ENCODE data around the gene ZNF619. TPM values are rescaled to one million over a fixed set of nuclear protein-coding genes. Genes with fewer than 3 reads are reported as not detected.

ZNF619 gene
- 6.9 and 7.0 TPM in 2 replicates for total RNA-seq

DNA sequence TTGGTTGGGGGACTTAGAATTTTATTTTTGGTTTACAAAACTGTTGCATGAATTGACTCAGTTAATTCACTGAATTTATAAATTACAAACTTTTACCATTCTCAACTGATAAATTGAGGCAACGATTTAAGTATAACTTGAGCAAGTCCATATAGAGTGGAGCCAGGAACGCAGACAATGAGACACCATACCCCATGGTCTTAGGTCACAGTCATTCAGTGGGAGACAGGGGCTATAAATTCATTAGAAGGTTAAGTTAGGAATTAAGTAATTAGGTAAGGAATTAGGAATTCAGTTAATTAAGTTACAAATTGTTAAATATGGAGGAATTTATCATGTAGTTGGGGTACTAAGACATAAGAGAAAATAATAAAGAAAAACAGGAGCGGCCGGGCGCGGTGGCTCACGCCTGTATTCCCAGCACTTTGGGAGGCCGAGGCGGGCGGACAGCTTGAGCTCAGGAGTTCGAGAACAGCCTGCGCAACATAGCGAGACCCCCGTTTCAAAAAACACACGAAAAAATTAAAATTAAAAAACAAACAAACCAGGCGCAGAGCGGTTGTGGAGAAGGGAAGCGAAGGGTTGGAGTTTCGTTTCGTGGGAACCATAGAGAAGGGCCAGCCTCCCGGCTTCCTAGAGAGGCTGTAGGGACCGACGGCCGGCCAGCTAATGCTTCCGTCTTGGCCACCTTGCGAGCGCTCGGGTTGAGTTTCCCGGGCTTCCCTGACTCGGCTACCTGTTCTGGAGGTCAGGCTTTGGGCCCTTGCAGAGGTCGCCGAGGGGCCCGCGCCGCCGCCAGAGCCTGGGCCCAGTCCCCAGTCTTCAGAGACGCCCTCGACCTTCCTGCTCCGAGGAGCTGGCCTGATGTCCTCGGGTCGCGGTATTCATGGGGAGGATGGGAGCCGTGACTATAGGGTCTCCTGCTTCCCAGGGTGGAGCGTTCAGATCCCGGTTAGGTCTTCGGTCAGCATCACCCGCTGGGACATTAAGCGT lies at the start of gene ZNF619:
ZNF619 (plus strand) TSS at position 645 of the 993 bp plus-strand sequence. CDS start 858 bp downstream, outside the sequence.

DNA sequence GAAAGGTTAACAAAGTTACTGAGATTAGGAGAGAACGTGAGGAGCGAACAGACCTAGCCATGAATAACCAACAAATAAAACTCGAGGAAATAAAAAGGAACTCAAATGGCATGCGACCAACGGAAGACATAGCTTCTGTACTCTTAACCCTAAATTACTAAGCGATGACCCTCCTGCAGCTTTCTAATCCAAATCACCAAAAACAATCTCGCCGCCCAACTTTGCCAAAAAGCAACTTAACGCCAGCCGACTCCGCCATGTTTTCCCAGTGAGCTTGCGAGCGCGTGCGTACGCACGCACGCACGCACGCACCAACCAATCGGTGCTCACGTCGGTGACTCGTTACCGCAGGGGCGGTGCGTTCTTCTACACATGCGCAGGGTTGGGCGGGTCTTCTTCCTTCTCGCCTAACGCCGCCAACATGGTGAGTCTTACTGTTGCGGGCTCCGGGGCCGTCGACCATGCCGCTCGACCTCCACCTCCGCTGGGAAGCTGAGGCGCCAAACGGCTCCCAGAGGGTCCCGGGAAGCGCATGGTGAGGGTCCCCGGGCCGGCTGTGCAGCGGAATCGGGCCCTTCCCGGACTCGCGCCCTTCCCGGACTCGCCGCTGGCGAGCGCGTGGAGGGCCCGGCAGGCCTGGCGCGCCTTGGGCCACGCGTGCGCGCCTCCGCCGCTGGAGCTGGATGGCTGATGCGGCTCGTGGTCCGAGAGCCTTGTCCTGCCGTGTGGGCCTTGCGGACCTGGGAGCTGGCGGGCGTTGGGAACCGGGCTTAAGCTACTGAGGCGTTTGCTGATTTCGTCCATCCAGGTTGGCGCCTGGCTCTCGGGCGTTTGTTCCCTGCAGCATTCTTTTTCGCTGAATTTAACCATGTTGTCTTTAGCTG lies 19.7 kb upstream of the ZNF619 start, which contains the start of gene RPL14:
RPL14 (plus strand) TSS at position 400 of the 884 bp plus-strand sequence; CDS start at position 533, 133 bp downstream.

GRCh38 chr3:40505599-40506462 lies 28.9 kb downstream of the ZNF619 start, which contains the start of gene ZNF620:
TSS of gene ZNF620 (plus strand) at chr3:40506039. CDS start at chr3:40506353, 314 bp downstream.

GRCh38 chr3:40524568-40525285 lies 47.8 kb downstream of the ZNF619 start, which contains the start of gene ZNF621:
TSS of gene ZNF621 (plus strand) at chr3:40524960. CDS start at chr3:40525841, 881 bp downstream.

Small RNA genes lying within 50 kb of the gene (small RNA-seq; reads per million reads assigned to genes)
- 0.11 reads per million for gene RNU5B-2P

Other genes starting within 250 kb of the ZNF619 start
- gene EIF1B, start 167.4 kb upstream of the ZNF619 start, total RNA-seq: 19.6 and 20.1 TPM in 2 replicates
- gene ENTPD3, start 89.9 kb upstream of the ZNF619 start, total RNA-seq: under 0.01 TPM in 1 of 2 replicates, not detected in the other
- 366 and 430 TPM in 2 replicates for gene RPL14, start 19.8 kb upstream of the ZNF619 start, total RNA-seq
- gene ZNF620, start 28.9 kb downstream of the ZNF619 start, total RNA-seq: 3.6 and 5.7 TPM in 2 replicates
- 14.4 and 16.7 TPM in 2 replicates for gene ZNF621, start 47.8 kb downstream of the ZNF619 start, total RNA-seq

Data from vein endothelial cell (primary cell).